HG03432 (cell line): ENCODE results near the gene HEXIM1.

Experiments
- ATAC-seq: cut with Tn5 transposase; IDR thresholded peaks from one replicate; pipeline ENCODE4 v1.9.1; 2021; ENCODE audit warnings: mild to moderate bottlenecking, moderate library complexity; ENCODE audit not compliant: unreplicated experiment

The HEXIM1 gene

GRCh38 chr17:45168991-45169752 is 20.9 kb downstream of the HEXIM1 start:
- ATAC-seq, result no peak

DNA sequence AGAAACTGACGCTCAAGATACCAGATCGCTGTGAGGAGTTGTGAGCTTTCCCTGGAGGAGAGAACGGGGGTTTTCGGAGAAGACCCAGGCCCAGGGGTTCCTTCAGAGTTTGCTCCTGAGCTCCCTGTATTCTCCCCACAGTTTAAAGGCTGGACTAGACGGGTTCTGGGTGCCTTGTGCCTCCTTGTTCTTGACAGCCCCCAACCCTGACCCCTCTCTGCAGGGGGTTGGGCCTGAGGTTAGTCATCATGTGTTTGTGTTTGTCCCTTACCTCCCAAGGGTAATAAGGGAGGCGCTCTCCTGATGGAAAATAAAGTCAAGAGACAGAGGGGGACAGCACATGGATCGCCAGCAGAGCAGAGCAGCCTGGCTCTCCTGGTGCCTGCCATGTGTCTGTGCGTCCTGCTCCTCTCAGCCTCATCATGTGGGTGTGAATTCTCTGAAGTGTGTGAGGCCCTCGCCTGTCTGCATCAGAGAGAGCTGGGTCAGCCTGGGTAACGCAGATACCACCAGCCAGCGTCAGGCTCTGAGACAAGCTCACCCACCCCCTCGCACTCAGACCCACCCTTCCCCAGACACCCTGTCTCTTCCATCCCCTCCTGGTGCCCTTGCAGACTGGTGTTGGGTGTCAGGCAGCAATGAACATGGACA is 22.1 kb downstream of the HEXIM1 start:
- no peak for ATAC-seq

- ATAC-seq, result no peak
Observed at GRCh38 chr17:45170931-45171337, 22.7 kb downstream of the HEXIM1 start.

GRCh38 chr17:45171338-45172231 is 23.3 kb downstream of the HEXIM1 start:
- ATAC-seq, result no peak

GRCh38 chr17:45172232-45172540 is 23.9 kb downstream of the HEXIM1 start:
- no peak for ATAC-seq

- peak; percentile 52 for ATAC-seq
Observed at GRCh38 chr17:45172541-45173286, 24.4 kb downstream of the HEXIM1 start.

DNA sequence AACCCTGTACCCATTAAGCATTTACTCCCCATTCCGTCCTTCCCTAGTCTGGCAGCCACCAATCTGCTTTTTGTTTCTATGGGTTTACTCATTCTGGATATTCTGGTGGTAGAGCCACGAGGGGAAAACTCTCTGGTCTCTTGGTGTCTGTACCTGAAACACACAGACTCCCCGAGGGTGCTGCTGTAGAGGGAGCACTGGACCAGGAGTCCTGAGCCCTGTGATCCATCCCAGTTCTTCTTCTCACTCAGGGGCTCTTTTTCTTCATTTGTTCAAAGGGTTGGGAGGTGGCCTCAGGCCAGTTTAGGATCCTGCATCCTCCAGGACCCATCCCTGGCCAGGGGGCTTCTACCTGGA is 27.5 kb downstream of the HEXIM1 start:
- no peak for ATAC-seq

DNA sequence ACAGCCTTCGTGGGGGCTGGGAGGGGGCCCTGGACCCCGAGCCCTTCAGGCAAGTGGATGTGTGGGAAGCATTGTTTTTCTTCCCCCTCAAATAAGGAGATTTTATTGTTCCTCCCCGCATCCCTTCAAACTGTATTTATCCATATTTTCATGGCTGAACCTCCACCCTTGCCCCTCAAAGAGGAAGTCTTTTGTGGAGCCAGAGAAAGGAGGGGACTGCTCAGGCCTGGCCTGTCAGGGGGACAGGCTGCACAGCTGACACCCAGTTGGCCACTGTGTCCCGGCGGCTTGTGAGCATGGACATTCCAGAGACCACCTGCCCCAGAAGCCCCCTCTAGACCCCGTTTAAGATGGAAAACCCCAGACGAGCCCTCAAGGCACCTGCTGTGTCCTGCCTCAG is 29.3 kb downstream of the HEXIM1 start:
- no peak for ATAC-seq

DNA sequence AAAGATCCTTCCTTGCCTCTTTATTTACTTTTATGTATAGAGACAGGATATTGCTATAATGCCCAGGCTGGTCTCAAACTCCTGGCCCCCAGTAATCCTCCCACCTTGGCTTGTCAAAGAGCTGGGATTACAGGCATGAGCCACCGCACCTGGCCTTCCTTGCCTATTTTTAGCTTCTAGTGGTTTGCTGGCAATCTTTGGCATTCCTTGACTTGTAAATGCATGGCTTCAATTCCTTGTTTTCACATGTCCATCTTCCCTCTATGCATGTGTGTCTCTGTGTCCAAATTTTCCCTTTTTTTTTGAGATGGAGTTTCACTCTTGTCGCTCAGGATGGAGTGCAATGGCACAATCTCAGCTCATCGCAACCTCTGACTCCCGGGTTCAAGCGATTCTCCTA is 35.9 kb downstream of the HEXIM1 start:
- ATAC-seq, result no peak

- ATAC-seq, result no peak
Observed at GRCh38 chr17:45186801-45187354, 38.6 kb downstream of the HEXIM1 start.

DNA sequence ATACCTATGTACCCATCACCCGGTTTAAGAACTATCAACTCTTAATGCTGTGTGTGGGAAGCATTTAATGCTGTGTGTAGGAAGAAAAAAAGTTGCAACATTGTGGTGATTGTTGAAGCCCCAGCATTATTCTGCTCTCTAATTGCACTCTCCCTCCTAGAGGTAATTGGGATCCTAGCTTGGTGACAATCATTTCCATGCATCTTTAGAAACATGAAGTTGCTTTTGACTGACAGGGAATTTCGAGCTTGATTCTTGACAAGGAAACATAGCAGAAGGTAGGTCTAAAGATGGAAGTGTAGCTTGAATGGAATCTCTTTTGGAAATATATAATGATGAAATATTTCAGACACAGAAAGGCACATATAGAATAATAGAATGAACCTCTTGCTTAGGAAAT is 40.7 kb downstream of the HEXIM1 start:
- no peak for ATAC-seq

- ATAC-seq, result no peak
Observed at GRCh38 chr17:45190503-45191255, 42.4 kb downstream of the HEXIM1 start.

DNA sequence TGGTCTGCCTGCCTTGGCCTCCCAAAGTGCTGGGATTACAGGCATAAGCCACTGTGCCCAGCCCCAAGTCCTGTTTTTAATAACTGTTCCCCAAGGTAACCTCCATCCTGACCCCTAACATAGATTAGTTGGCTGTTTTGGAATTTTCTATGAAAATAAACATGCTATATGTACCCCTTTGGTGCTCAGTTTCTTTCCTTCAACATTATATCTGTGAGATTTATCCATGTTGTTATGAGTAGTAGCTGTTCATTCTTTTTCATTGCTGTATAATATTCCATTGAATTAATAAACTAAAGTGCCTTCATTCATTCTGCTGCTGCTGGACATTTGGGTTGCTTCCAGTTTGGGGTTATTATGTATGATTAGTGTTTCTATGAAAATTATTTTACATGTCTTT is 47.1 kb downstream of the HEXIM1 start:
- no peak for ATAC-seq

- no peak for ATAC-seq
Observed at GRCh38 chr17:45197108-45197507, 48.8 kb downstream of the HEXIM1 start.

DNA sequence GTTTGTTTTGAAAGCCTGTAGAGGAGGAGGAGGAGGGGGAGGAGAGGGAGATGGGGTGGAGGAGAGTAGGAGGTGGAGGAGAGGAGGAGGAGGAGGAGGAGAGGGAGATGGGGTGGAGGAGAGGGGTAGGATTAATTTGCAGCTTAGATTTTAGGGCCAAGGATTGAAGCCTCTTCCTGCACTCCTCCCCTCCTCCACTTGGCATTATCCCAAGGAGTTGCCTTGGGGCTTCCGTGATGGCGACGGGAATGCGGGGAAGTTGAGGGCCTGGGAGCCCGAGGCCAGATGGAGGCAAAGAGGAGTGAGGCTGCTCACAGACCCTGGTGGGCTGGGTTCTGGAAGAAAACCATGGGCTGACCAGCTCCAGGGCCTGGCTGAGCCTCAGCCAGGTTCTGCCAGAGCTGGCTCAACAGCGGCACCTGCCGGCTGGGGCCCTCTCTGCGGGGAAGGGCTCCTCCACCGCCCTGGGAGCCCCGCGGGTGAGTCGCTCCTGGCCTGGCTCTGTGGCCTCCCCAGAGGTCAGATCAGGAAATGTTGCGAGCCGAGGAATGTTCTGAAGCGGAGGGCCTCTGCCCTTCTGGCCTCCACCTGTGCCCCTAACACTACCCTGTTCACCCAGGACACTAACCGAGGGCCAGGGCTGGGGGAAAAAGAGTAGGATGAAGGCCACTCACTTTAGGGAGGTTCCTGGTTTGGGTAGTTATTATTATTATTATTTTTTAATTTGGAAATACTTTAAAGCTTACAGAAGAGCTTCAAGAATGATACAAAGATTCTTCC is 49.5 kb downstream of the HEXIM1 start:
- ATAC-seq, result peak; percentile 80

- no peak for ATAC-seq
Observed at GRCh38 chr17:45200701-45201100, 52.4 kb downstream of the HEXIM1 start.

DNA sequence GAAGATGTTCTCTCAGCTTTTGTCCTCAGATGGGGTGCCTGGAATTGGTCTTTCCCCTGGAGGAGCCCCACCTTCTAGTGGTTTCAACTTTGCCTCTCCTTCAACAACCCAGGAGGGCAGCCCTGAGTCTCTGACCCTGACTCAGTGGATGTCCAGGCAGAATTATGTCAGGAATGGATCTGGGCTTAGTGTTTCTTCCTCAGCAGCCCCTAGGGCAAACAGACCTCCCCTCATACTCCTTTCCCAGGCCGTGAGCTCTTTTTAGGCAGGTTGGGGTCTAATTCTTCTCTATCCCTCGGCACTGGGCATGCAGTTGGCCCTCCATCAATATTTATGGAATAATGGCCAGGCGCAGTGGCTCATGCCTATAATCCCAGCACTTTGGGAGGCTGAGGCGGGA is 53.2 kb downstream of the HEXIM1 start:
- no peak for ATAC-seq
